ENCODE data around the gene TLR9.

Gene TLR9

DNA sequence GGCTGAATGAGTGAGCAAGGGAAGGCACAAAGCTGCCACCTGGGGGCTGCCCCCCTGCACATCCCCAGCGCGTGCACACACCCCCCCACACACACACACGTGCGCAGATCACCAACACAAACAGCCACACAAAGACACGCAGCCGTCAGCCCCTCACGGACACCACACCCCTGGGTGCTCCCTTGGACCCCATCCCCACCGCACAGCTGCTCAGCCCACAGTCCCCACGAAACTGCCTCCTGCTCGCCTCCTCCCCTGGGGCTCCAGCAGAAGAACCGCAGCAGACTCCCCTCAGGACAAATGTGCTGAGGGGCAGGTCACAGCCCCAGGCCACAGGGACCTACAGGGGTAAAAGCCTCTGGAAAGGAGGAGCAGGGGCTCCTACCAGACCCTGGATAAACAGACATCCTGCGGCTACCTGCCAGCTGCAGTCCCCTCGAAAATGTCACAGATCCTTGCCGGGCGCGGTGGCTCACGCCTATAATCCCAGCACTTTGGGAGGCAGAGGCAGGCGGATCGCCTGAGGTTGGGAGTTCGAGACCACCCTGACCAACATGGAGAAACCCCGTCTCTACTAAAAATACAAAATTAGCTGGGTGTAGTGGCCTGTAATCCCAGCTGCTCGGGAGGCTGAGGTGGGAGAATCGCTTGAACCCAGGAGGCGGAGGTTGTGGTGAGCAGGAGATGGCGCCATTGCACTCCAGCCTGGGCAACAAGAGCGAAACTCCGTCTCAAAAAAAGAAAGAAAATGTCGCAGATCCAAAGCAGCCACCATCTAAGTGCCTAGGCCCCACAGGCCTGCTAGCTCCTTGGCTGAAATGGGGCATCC, 7.0 kb upstream of the TLR9 start:
- DNase-seq = no peak

DNA sequence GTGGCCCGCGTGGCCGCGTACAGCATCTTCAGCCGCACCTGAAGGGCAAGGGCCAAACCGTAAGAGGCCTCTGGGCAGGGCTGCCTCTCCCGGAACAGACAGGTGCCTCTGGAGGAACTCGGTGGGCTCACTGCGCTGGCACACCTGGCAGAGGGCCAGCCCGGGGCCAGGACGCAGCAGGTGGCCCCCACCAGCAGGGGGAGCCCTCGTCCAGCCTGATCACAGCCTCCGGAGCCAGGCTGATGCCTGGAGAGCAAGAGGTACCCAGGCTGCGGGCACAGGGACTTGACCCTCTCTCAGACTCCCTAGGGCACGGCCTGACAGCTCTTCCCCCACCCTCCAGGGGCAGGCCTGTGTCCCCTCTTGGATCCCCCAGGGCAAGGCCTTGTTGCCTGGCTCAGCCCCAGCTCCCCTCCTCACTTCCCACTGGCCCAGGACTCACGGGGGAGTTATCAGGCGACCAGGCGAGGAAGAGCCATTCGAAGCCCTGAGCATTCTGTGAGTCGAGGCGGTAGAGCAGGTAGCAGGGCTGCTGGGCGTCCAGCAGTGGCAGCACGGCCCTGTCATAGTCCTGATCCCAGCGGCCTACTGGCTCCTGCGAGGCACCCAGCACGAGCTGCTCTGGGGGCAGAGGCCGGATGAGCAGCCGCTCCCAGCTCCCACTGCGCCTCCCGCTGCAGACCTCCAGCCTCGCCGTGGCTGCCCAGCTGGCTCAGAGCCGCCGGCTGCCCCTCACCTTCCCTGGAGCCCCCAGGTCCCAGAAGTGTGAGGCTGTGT, 6.2 kb upstream of the TLR9 start:
- DNase-seq = no peak

GRCh38 chr3:52230889-52231499, 5.5 kb upstream of the TLR9 start:
- DNase-seq = no peak

- DNase-seq = peak; percentile 33
Observed at GRCh38 chr3:52230461-52230860, 5.0 kb upstream of the TLR9 start.

GRCh38 chr3:52229656-52230055, 4.2 kb upstream of the TLR9 start:
- DNase-seq = no peak

- peak; percentile 22 for DNase-seq
Observed at GRCh38 chr3:52228751-52229291, 3.4 kb upstream of the TLR9 start.

GRCh38 chr3:52228266-52228665, 2.8 kb upstream of the TLR9 start:
- no peak for DNase-seq

- DNase-seq = no peak
Observed at GRCh38 chr3:52227766-52228165, 2.3 kb upstream of the TLR9 start.

GRCh38 chr3:52227117-52227516, 1.7 kb upstream of the TLR9 start:
- no peak for DNase-seq

DNA sequence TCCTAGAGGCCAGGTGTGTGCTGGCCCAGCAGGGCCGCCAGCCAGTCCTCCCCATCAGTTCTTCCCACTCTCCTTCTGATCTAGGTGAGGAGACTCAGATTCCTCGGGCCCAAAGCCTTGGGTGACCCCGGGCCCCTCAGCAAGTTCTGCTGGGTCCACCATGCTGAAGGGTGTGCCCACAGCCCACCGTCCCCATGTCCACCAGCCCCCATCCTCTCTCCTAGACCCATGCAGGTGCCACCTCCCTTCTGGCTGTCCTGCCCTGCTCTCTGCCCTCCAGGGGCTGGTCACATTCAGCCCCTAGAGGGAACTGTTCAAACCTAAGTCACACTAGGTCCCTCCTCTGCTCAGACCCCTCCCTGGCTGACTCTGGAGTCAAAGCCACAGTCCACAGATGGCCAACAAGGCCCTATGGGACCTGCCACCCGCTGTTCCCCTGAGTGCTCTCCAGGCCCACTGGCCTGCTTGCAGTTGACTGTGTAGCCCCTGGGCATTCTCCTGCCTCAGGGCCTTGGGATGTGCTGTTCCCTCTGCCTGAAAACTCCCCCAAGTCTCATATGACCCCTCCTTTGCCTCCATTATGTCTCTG, 878 bp upstream of the TLR9 start:
- DNase-seq = peak; percentile 25

- DNase-seq = no peak
Observed at GRCh38 chr3:52223449-52224408, 1.7 kb downstream of the TLR9 start.

DNA sequence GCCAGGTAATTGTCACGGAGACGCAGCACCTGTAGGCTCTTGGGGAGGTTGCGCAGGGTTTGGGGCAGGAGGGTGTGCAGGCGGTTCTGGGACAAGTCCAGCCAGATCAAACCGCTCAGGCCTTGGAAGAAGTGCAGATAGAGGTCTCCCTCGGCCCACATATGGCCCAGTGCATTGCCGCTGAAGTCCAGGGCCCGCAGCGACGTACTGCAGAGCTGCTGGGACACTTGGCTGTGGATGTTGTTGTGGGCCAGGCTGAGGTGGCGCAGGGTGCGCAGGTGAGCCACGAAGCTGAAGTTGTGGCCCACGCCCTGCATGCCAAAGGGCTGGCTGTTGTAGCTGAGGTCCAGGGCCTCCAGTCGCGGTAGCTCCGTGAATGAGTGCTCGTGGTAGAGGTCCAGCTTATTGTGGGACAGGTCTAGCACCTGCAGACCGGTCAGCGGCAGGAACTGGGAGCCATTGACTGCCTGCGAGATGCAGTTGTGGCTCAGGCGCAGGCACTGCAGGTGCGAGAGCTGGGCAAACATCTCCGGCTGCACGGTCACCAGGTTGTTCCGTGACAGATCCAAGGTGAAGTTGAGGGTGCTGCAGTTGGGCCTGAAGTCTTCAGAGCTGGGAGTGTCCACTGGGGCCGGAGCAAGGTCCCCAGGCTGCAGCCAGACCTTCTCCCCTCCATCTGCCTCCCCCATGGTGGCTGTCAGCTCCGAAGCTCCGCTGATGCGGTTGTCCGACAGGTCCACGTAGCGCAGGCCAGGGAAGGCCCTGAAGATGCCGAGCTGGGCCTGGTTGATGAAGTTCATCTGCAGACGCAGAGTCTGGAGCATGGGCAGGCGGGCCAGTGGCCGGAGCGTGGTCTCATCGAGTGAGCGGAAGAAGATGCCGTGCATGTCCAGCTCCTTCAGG, 2.9 kb downstream of the TLR9 start:
- no peak for DNase-seq

DNA sequence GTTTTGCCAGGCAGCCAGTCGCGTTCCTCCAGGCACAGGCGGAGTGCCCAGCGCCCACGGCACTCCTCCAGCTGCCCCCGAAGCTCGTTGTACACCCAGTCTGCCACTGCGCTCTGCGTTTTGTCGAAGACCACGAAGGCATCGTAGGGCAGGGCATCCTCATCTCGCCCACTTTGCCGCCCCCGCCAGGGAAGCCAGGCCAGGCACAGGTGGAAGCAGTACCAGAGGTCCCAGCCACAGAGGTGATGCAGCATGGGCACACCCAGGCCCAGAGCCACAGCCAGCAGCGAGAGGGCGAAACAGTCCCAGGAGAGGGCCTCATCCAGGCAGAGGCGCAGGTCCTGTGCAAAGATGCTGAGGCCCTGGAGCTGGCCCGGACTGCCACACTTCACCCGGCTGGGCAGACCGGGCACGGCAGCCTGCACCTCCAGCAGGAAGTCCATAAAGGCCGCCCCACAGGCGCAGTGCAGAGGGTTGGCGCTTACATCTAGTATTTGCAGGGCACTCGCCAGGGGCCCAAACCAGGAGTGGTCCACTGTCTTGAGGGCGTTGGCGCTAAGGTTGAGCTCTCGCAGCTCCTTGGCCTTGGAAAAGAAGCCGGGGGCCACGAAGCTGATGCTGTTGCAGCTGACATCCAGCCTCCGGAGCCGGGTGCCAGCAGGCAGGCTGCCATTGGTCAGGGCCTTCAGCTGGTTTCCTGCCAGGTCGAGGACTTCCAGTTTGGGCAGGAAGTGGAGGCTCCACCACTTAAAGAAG, 3.7 kb downstream of the TLR9 start:
- DNase-seq = peak; percentile 28

DNA sequence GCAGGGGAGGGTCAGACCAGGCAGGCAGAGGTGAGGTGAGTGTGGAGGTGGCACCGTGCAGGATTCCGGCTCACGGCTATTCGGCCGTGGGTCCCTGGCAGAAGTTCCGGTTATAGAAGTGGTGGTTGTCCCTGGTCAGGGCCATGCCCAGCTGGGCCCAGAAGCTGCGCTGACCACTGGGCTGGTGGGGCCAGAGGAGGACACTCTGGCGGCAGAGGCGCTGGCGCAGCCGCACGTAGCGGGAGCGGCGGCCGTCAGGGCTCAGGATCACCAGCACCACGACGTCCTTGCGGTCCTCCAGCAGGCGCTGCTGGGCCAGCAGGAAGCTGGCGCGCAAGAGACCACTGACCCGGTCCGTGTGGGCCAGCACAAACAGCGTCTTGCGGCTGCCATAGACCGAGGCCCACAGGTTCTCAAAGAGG, 4.3 kb downstream of the TLR9 start:
- DNase-seq = no peak

DNA sequence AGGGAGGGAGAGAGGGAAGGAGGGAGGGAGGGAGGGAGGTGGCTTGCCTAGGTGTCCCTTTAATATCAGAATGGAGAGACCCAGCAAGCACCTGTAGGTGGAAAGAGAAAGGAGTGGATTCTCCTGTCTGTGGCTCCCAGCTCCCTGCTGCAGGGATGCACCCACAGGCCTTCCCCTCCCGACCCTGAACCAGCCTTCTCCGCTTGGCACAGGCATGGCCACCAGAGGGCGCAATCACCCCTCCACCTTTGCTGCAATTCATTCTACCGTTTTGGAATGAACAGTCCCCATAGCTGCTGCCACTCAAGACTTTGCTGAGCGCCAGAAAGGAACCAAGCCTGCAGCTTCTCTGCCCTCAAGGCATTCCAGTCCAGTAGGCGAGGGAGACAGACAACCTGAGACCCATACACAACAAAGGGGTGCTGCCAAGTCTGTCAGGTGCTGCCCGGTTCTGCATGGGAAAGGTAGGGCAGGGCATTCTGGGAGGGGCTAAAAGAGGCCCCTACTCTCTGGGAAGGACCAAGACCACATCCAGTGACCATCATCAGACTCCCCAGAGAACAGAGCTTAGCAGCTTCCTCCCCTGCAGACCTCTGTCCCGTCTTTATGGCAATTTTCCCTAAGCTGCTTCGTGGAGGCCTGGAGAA, 4.9 kb downstream of the TLR9 start:
- peak; percentile 85 for DNase-seq

DNA sequence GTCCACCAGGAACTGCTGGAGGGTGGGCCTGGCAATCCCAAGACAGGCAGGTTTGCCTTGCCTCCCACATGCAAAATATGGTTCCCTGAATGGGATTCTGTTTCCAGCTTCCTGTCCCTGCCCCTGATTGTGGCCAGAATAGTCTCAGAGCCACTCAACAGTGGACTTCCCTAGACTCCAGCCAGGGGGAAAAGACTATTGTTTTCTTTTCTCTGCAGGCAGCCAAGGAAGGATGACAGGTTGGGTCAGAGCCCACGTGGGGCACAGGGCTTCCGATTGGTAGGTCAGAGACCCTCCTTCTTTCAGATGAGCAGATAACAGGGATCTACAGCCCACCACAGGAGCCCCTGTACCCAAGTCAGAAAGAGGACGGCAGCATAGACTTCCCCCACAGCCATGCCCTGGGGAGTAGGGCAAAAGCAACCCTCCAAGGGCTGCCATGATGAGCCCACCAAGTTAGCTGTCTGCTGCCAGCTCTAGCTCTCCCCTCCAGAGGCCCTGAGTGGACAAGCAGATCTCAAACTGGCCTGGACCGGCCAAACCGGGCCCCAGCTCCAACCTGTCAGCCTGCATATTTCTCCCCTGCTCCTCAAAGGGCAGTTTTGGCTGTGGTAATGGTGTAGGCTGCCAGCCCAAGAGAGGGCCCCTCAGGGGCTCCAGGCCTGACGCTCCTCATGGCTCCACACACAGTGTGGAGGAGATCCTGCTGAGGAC, 6.4 kb downstream of the TLR9 start:
- peak; percentile 36 for DNase-seq

DNA sequence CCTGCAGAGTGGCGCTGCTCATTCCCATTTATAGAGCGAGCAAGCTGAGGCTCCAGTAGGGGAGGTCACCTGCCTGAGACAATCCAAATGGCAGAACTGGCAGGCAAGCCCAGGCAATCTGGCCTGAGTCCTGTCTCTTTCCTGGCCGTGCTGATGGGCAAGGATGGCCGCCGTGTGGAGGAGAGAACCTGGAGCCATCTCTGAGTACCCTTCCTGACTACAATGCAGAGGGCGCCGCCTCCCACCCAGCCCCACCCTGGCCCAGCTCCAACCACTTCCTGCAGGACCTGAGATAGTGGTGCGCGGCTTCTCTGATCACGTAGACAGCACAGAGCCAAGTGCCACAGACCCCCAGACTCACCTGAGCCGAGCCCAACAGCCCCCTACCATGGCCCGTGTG, 7.0 kb downstream of the TLR9 start:
- peak; percentile 36 for DNase-seq

DNA sequence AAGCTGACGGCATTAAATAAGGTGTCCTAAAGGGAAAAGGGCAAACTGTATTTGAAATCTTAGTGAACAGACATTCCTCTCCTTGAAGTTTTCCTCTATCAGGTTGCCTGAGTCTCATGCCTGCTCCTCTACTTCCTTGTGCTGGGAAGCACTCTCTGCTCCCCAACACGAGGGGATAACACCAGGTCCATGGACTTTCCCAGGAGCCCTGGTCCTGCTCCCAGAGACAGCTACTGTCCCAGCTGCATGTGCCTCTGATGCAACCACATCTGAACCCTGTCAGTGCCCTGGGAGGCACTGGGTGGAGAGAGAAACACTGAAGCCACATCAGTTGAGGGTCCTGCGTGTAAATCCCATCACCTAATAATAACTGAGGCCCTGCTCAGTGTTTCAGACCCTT, 7.4 kb downstream of the TLR9 start:
- DNase-seq = no peak

DNA sequence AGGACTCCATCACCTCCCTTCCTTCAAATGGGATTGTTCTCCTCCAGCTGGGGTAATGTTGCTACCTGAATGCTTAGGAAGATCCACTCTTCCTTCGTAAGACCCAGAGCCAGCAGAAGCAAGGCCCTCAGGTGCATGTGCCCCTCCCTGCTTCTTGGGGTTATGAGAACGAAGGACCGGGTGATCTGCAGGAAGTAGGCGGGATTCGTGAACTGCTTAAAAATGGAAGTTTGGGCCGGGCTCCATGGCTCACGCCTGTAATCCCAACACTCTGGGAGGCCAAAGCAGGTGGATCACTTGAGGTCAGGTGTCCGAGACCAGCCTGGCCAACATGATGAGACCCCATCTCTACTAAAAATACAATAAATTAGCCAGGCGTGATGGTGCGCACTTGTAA, 8.0 kb downstream of the TLR9 start:
- no peak for DNase-seq
